Measurements from ENCODE around the gene KBTBD3. TPM values are rescaled to one million over a fixed set of nuclear protein-coding genes. Genes with fewer than 3 reads are reported as not detected.
A peak's percentile ranks its signal among the peaks of the same experiment; 100 is the strongest.

The KBTBD3 gene, protein sequence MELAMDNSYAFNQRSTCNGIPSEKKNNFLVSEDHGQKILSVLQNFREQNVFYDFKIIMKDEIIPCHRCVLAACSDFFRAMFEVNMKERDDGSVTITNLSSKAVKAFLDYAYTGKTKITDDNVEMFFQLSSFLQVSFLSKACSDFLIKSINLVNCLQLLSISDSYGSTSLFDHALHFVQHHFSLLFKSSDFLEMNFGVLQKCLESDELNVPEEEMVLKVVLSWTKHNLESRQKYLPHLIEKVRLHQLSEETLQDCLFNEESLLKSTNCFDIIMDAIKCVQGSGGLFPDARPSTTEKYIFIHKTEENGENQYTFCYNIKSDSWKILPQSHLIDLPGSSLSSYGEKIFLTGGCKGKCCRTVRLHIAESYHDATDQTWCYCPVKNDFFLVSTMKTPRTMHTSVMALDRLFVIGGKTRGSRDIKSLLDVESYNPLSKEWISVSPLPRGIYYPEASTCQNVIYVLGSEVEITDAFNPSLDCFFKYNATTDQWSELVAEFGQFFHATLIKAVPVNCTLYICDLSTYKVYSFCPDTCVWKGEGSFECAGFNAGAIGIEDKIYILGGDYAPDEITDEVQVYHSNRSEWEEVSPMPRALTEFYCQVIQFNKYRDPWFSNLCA
- 2.5 and 3.7 TPM in 2 replicates for total RNA-seq
- polyA plus RNA-seq (2012): 2.7 TPM

DNA sequence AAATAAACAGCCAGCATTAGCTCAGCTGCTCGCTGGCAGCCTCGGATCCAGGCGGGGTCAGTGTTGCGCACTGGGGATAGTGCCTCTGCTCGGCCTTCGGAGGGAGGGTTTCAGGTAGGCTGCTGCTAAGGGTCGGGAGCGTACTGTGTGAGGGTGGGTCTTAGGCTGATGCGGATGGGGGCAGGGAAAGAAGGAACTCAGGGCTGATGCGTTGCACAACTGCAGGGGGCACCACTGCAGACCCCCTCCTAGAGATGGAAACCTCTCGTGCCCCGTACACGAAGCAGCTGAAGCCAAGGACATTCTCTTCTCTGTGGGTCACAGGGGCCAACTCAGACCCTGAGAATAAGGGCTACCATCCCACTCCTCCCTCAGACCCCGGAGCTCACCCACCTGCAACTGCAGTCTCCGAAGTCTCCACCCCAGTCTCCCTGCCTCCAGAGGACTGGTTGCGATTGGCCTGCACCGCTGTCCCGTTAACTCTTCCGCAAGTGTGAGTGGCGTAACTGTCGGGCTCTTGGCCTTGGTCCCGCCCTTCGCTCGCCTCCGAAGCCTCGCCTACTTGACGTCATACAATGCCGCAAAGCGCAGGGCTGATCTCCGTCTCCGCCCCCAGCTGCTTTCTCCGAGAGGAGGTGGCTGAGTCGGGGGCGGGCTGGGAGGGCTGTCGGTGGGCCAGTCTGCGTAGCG lies at the start of gene KBTBD3:
TSS of gene KBTBD3 (minus strand) at position 429 of the 690 bp plus-strand sequence. CDS start 18,250 bp downstream, outside the sequence.
- DNase-seq (ENCODE audit: low read depth): peak; percentile 100

DNA sequence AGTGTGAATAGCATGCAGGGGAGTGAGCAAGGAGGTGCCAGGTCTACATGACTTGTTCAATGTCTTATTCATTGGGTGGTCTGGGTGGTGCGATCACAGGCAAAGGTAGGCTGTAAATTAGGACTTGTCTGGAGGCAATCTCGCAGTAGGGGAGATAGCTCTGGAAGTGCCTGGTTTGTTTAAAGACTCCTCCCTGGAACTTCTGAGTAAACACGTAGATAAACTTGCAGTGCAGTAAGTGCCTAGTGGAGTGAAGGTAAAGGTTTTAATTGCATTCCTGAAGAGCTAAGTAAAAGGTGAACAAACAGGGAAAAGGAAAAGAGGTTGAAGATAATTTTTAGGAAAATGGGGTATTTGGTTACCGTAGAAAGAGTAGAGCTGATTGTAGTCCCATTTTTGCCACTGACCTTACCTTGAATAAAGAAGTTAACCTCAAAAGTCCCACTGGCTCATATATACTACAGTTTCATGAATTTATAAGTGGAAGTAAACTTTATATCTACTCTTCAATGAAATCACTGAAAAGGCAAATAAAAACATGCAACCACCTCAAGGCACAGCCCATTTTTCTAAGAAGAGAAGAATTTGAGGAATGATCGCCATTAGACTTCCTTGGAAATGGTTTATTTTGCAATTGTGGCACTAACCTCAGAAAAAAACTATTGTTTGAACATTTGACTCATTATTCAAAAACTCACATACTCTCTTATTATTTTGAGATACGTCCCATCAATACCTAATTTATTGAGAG lies 44.6 kb upstream of the KBTBD3 start:
- DNase-seq (ENCODE audit: low read depth): no peak

DNA sequence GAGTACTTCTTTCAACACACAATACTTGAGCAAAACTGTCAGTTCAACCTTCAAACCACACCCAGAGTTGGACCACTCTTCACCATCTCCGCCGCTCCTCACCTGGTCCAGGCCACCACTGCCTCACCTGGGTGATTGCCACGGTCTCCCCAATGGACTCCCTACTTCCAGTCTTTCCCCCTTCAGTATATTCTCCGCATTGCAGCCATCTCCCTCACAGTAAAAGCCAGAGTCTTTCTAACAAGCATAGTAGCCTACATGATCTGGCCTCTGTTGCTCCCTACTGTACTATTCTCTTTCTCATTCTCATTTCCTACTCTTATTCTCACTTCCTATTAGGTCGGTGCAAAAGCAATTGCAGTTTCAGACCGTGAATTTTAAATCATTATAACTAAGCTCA lies 28.8 kb upstream of the KBTBD3 start:
- DNase-seq (ENCODE audit: low read depth): no peak

DNA sequence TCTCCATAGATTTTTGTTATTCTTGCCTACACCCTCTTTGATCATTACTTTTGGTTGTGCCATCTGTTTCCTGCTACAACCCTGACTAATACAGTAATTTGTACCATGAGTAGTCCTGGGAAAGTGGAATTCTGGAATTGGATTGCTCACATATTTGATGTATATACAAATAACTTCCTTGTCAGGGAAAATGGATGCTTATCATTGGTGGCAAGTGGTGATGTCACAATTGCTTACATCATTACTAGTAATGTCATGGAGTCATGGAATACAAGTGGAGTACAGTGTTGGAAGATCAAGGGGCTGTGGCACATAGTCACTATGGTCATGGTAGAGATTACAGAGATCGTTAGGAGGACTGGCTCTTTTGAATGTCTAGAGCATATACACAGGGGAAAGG lies 24.7 kb upstream of the KBTBD3 start:
- DNase-seq (ENCODE audit: low read depth): no peak

DNA sequence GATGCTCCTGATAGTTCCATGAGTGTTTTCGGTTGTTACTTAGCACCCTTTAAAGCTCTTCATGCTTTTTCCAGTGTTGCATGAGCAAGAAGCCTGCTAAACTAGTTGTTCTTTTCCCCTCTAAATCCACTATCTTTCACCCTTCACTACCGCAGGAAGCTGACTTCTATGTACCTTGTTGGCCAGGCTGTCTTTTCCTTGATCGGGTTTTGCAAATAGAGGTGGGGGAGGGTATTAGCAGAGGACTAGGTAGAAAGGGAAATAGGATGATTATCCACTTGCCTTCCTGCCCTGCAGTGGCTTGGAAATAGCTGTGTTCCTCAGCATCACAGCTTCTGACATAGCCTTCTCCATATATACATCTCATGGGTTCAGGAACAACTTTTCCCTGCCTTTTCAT lies 24.2 kb upstream of the KBTBD3 start:
- no peak for DNase-seq (ENCODE audit: low read depth)

DNA sequence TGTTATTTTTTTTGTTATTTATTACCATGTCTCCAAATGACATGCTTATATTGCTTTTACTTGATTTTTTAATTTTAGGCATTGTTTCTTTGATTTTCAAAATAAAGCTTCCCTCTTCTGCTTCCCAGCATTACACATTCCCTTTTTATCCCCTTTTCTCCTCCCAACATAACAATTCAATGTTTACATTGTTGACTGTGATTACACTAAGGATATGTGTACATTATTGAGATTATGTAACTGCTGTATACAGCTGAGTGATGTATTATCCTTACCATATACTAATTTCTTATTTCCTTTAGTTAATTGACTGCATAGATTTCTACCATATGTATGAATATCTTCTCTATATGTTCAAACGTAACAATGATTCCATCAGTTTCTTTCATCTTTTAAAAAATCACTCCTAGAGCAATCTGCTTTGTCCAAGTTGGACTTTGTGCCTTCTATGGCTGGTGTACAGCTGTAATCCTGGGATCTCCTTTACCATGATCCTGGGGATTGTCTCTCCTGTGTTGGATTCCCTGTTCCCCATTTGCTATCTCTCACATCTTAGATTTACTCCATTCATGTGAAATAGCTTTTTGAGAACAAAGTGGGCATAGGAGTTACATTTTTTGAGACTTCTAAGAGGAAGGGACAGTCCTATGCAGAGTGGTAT lies 21.9 kb upstream of the KBTBD3 start:
- DNase-seq (ENCODE audit: low read depth): no peak

DNA sequence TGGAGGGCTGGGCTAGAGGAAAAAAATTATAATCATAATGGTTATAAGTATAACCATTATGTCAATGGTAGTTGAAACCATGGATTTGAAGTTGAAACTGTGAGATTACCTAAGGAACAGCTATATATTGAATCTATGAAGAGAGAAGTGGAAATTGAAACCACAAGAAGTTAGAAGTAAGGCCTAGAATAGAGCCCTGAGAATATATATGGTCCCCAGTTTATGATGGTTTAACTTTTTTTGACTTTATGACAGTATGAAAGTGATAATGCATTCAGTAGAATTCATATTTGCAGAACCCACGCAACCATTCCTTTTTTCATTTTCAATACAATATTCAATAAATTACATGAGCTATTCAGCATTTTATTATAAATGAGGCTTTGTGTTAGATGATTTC lies 15.3 kb upstream of the KBTBD3 start:
- DNase-seq (ENCODE audit: low read depth): no peak

DNA sequence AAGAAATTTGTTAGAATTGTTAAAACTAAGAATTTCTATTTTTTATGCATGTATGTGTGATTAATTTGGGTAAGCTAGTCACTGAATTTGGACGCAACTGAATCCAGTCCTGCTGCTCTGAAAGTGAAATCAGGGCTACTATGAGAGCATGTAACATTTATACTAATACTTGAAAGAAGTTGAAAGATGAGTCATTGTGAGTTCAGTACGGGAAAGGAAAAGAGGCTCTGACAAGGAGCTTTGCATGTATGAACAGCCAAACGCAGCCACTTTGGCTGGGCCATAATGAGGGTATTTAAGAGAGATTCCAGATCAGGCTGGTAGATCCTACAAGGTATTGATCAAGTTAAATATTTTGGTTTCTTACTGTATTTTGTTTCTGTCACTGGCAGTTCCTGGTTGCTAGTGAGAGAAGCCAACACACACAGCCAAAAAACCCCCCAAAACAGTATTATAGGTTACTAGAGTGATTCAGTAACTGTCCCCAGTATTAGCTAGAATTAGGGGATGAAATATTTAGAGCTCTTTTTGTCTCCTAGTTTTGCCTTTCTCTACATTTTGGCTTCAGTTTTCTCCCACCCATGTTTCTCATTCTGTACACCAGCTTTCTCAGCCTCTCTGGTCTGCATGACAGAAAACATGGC lies 14.5 kb upstream of the KBTBD3 start:
- peak; percentile 37 for DNase-seq (ENCODE audit: low read depth)

DNA sequence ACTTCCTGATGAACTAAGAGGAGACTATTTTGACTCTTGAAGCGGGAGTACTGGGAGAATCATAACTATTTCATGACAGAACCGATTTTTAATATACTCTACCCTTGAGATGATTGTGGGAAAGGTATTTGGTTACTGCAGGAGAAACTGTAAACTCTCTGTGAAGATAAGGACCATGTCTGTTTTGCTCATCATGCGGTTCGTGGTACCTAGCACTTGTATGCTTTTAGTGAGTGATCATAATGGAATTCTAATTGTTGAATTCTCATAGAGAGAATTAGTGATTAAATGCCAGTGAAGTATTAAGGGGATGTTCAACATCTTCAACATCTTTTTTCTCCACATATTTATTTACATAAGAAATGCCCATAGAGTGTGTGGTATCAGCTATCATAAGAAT lies 11.7 kb upstream of the KBTBD3 start:
- peak; percentile 17 for DNase-seq (ENCODE audit: low read depth)

DNA sequence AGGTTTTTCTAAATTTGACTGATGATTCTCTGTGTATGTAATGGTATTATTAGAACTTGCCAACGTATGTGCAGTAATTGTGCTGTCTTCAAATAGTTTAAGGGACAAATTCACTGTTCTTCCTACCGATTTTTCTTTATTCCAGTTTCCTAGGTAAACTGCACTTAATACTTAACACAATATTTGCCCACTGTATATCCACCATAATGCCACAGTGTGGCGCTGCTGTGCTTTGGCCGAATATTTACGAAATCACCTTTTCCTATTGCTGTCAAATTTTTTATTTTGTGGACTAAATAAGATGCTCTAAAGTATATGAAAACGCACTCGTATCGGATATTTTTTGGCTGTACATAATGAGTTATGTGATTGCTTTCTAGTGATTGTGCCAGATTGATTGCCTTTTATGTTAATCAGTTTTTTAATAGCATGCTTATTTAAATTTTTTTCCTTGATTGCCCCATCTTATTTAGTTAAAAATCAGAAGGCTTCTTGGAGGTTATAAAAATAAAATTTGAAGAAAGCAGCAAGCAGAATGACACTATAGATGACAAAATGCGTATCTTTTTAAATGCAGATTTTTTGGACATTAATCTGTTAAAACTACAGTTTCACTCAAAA lies 10.8 kb upstream of the KBTBD3 start:
- peak; percentile 55 for DNase-seq (ENCODE audit: low read depth)

DNA sequence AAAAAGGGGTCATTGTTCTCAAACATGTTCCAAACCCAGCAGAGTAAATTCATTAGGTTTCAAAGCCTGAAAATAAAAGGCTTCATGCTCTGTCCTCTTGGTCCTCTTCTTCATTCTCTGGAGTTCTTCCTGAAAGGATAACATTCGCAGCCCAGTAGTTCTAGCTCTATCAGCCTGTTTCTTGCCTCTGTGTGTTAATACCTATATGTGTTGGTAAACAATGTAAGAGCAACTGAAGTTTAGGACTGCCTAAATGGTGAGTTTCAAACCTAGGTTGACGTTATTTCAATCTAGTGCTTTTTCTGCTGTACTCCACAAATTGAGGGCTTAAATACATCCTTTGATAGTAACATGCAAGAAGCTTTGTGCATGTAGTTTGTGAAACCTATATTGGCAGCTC lies 9.7 kb upstream of the KBTBD3 start:
- DNase-seq (ENCODE audit: low read depth): no peak

DNA sequence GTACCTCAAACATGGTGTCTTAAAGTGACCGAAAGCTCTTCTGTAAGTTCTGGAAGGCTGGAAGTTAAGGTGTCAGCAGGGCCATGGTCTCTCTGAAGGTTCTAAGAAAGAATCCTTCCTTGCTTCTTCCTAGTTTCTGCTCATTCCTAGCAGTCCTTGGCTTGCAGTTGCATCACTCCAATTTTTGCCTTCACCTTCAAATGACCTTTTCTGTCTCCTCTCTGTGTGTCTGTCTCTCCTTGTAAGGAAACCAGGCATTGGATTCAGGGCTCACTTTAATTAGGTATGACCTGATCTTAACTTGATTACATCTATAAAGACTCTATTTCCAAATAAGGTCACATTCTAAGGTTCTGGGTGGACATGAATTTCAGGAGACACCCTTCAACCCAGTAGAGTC lies 9.0 kb upstream of the KBTBD3 start:
- no peak for DNase-seq (ENCODE audit: low read depth)

DNA sequence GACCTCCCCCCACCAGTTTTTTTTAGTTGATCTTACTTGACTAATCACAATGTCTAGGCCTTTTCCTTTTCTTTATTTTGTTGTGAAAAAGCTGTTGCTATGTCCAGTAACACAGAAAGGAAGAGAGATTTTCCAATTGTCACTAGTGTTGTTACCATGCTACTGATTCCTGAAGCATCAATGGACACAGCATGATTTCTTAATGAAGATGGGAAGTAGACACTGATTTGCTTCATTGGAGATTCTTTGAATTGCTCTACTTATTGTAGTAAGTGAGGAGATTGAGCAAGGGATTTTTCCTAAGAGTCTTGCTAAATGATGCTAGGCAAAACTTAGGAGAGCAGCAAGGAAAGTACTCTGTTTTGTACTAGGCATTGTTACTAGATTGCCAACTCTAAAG lies 4.9 kb upstream of the KBTBD3 start:
- DNase-seq (ENCODE audit: low read depth): no peak

DNA sequence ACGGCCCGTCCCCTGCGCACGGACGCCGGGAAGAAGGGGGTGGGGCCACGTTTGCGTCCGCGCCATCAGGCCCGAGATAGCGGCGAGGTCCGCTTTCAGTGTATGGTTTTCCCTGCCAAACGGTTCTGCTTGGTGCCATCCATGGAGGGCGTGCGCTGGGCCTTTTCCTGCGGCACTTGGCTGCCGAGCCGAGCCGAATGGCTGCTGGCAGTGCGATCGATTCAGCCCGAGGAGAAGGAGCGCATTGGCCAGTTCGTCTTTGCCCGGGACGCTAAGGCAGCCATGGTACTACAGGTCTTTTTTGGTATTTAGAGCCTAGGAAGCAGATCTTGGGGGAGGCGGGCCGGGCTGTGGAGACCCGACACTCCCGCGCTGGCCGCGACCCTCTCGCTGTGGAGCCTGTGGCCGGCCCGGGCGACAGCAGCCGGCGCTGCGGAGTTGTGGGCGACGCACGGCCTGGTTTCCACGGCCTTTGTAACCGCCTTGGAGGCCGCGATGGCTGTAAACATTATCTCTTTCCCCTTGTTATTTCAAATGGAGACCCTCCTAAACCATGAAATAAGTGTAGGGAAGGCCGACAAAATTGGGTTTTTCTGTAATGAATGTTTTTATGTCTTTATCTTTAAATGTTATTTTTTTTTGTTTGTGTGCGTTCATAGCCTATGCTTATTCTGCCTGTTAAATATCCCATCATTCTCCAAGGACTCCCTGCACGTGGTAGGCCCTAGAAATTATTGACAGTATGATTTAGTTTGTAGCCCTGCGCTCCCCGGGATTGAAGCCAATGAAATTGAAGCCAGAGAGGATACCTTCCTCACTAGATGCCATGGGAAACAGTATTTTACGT lies 685 bp upstream of the KBTBD3 start, which contains the start of gene AASDHPPT:
TSS of gene AASDHPPT (plus strand) at position 54 of the 847 bp plus-strand sequence. CDS start at position 103, 49 bp downstream.
- DNase-seq (ENCODE audit: low read depth): peak; percentile 58

DNA sequence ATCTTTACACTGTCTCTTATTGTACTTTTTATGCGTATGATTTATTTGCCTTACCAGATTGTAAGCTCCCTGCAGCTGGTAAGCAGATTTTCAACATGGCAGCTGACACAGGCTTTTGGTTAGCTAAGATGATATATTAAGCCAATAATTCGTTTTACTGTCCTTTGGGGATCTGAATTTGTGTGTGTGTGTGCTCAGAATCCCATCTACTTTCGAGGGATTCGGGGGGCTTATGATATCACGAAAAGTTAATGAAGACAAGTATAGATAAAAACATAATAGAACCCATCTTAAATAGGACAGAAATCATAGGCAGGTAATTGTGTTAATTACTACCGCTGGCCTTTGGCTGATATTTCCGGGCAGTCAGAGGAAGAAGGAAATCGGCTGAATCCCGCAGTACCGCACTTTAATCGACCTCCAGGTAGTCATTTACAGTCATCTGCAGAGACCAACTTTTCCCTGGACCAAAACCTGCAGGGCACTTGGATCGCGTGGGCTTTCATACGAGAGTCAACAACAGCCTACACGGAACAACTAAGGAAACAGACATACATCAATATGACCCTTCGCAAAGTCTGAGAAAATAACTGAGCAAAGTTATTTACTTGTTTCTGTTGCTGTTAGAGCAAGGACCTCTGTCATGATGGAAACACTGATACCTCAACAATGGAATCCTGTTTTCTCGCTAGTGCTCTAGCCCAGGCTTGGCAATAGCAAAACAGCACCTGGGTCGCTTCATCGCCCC lies 802 bp downstream of the KBTBD3 start:
- no peak for DNase-seq (ENCODE audit: low read depth)

DNA sequence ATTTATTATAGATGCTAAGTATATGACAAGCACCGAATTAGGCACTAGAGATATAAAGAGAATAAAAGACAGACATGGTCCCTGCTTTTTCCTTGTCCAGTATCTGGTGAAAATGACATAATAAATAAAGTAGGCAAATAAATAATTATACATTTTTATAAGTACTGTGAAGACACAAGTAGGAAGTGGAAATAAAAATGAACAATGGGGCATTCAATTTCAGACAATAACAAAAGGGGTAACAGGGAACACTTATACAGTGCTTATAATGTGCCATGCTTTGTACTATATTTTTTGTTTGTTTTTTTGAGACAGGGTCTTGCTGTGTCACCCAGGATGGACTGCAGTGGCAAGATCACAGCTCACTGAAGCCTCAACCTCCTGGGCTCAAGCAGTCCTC lies 4.3 kb downstream of the KBTBD3 start:
- no peak for DNase-seq (ENCODE audit: low read depth)

DNA sequence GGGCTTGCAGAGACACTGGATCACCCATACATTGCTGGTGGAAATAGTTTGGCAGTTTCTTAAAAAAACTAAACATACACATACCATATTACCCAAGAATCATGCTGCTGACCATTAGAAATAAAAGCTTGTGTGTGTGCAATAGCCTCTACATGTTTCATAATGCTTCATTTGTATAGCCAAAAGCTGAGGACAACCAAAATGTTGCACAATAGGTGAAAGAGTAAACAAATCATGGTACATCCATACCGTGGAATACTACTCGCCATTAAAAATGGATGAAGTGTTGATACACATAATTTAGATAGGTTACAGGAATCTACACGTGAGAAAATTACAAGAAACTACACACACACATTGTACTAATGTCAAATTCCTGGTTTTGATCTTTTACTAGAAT lies 6.5 kb downstream of the KBTBD3 start:
- no peak for DNase-seq (ENCODE audit: low read depth)

DNA sequence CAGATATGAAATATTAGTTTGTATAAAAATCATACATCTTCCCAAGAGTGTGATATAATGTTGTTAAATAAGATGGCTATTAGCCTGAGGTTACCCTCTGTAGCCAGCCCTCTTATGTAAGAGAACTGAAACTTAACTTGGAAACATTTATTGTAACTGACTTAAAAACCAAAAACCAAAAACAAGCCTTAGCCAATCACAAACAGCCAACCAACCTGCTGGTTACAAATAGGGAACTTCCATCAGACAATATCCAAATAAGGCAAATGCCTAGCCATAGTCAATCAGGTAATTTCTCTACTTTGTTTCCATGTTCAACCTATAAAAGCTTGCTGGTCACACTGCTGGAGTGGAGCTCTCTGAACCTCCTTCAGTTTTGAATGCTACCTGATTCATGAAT lies 14.1 kb downstream of the KBTBD3 start:
- no peak for DNase-seq (ENCODE audit: low read depth)
